HepG2 (cell line): ENCODE measurements around the gene P3R3URF. TPM values are rescaled to one million over a fixed set of nuclear protein-coding genes. Genes with fewer than 3 reads are reported as not detected.

Experiments
- AGO1 ChIP-seq: fragments of 200-400 bp; formaldehyde crosslinking; IDR thresholded peaks from 2 replicates; pipeline ENCODE4 v1.6.1; 2017; ENCODE audit warnings: mild to moderate bottlenecking, low read depth, low read length, moderate library complexity; ENCODE audit not compliant: poor library complexity, severe bottlenecking
- DPF2 ChIP-seq: sonication (generic); formaldehyde crosslinking; IDR thresholded peaks from 2 replicates; pipeline ENCODE4 v1.4.0; 2020; ENCODE audit warnings: mild to moderate bottlenecking, low read depth, missing genetic modification reagents, borderline replicate concordance
- ELF3 ChIP-seq: IDR thresholded peaks from 2 replicates; pipeline ENCODE4 v1.6.1; 2016; ENCODE audit warnings: missing genetic modification reagents, missing compliant biosample characterization
- FOSL2 ChIP-seq: sonication (generic); formaldehyde crosslinking; IDR thresholded peaks from 2 replicates; pipeline ENCODE4 v1.4.0; 2020; ENCODE audit warnings: missing genetic modification reagents
- FOXP1 ChIP-seq, 2 experiments: fragments of 450-650 bp in 1 of 2; IDR thresholded peaks; 2 replicates each; pipeline ENCODE4 v1.6.1; 2017 to 2018; ENCODE audit warnings: antibody characterized with exemption in 1 of 2
- GTF2F1 ChIP-seq: fragments of 150-350 bp; IDR thresholded peaks from 2 replicates; pipeline ENCODE4 v1.6.1; 2014; ENCODE audit warnings: low read length
- KLF12 ChIP-seq: sonication (generic); formaldehyde crosslinking; IDR thresholded peaks from 2 replicates; pipeline ENCODE4 v1.4.0; 2020; ENCODE audit warnings: missing genetic modification reagents, borderline replicate concordance
- MTF2 ChIP-seq: sonication (generic); formaldehyde crosslinking; IDR thresholded peaks from 2 replicates; pipeline ENCODE4 v1.5.0; 2020; ENCODE audit warnings: missing genetic modification reagents, borderline replicate concordance
- PHB2 ChIP-seq: fragments of 450-650 bp; IDR thresholded peaks from 2 replicates; pipeline ENCODE4 v1.6.1; 2018; ENCODE audit not compliant: partially characterized antibody
- RFX1 ChIP-seq: fragments of 450-650 bp; IDR thresholded peaks from 2 replicates; pipeline ENCODE4 v1.6.1; 2017
- RNF2 ChIP-seq: fragments of 450-650 bp; conservative IDR thresholded peaks from 2 replicates; pipeline ENCODE4 v1.6.1; 2016; ENCODE audit warnings: low read depth
- ZNF253 ChIP-seq: sonication (generic); formaldehyde crosslinking; IDR thresholded peaks from 2 replicates; pipeline ENCODE4 v1.8.0; 2022; ENCODE audit warnings: mild to moderate bottlenecking, missing genetic modification reagents, borderline replicate concordance
- ZNF331 ChIP-seq: sonication (generic); formaldehyde crosslinking; IDR thresholded peaks from 2 replicates; pipeline ENCODE4 v1.4.0; 2020; ENCODE audit warnings: missing genetic modification reagents
- ZNF343 ChIP-seq: sonication (generic); formaldehyde crosslinking; IDR thresholded peaks from 2 replicates; pipeline ENCODE4 v1.4.0; 2020; ENCODE audit warnings: mild to moderate bottlenecking, missing genetic modification reagents
- ZNF350 ChIP-seq: sonication (generic); formaldehyde crosslinking; IDR thresholded peaks from 2 replicates; pipeline ENCODE4 v1.4.0; 2020; ENCODE audit warnings: mild to moderate bottlenecking, low read depth, missing genetic modification reagents, borderline replicate concordance
- ZNF496 ChIP-seq: sonication (generic); formaldehyde crosslinking; IDR thresholded peaks from 2 replicates; pipeline ENCODE4 v1.8.1; 2023; ENCODE audit warnings: mild to moderate bottlenecking, moderate library complexity, missing genetic modification reagents; ENCODE audit not compliant: insufficient replicate concordance
- ZNF549 ChIP-seq: sonication (generic); formaldehyde crosslinking; IDR thresholded peaks from 2 replicates; pipeline ENCODE4 v1.5.0; 2020; ENCODE audit warnings: missing genetic modification reagents
- ZNF629 ChIP-seq: sonication (generic); formaldehyde crosslinking; conservative IDR thresholded peaks from 2 replicates; pipeline ENCODE4 v1.5.0; 2020; ENCODE audit warnings: missing genetic modification reagents
- ZNF652 ChIP-seq: IDR thresholded peaks from 2 replicates; pipeline ENCODE4 v1.6.1; 2016; ENCODE audit warnings: low read depth, borderline replicate concordance
- polyA plus RNA-seq, 8 experiments: library from polyadenylated mRNA; depleted of rRNA in 3 of 8; stranded (reverse) in 7 of 8; unstranded in 1 of 8; fragments of >200 nt; fragmentation: Illumina TruSeq in 4 of 8; extraction: Trizol in 4 of 8; gene quantifications; 2 replicates each; pipeline versions ENCODE4 v1.2.1 to v1.2.3, GENCODE V29; 2011 to 2016; ENCODE audit warnings: low read depth in 4 of 8, missing spikeins in 1 of 8, mixed read lengths in 1 of 8; ENCODE audit not compliant: insufficient read depth in 1 of 8
- total RNA-seq, 5 experiments: library from RNA; depleted of rRNA; stranded (reverse); fragments of >200 nt; fragmentation: Illumina TruSeq; extraction: Trizol; gene quantifications; 2 replicates each; pipeline ENCODE4 v1.2.3, GENCODE V29; 2016; ENCODE audit warnings: low read depth in 1 of 5
- TF ChIP-seq, protein P1 (sequence below): sonication (generic); formaldehyde crosslinking; IDR thresholded peaks from 2 replicates; pipeline ENCODE4 v1.8.1; 2023; ENCODE audit warnings: mild to moderate bottlenecking, missing genetic modification reagents
- TF ChIP-seq, protein P2 (sequence below): sonication (generic); formaldehyde crosslinking; IDR thresholded peaks from 2 replicates; pipeline ENCODE4 v1.8.0; 2022; ENCODE audit warnings: missing genetic modification reagents, mild to moderate bottlenecking, borderline replicate concordance
- TF ChIP-seq, protein P3 (sequence below): sonication (generic); formaldehyde crosslinking; IDR thresholded peaks from 2 replicates; pipeline ENCODE4 v1.4.0; 2020; ENCODE audit warnings: mild to moderate bottlenecking, missing genetic modification reagents

P3R3URF gene
- total and polyA plus RNA-seq, 2 of the 13 experiments (the other 11 are each of a cell fraction or from before 2014, with no cell fraction given) = not detected

DNA sequence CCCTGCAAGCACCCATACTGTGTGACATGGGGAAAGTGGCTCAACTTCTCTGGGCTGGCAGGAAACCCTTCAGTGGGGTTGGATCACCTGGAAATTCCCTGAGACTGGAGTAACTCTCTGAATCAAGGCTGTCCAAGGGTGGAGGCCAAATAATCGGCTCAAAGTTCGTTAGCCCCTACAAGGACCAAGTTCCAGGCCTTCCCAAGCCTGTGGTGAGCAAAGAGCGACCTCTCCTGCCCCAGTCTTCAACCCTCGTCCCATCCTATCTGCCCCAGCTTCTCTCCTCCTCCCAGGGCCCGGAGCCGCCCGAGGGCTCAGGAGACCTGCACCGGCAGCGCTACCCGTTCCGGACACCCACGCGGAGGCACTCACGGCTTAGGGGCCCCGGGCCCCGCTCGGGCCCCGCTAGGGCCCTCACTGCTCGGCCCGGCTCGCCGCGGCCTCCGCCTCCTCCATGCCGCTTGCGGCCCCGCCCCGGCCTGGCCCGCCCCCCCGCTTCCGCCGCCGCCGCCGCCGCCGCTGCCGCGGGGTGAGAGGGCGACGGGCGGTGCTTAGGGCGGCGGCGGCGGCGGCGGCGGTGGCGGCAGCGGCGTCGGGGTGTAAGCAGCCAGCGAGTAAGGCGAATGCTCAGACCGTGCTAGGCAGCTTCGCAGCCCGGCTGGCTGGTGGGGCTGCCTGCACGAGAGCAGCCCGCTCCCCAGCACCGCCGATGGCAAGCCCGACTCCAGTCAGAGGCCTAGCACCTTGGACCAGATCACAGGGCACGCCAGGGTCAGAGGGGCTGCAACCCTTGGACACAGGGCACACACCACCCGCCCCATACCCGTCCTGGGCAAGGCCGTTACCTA lies 21.9 kb upstream of the P3R3URF start, which contains the start of gene POMGNT1 (continued):
- no peak for TF ChIP-seq ELF3 (CRISPR knock-in tag)
- no peak for TF ChIP-seq ZNF549
- no peak for TF ChIP-seq ZNF629 (CRISPR knock-in tag)
- TF ChIP-seq ZNF350 (CRISPR knock-in tag) = 0 out of 2 replicates have a peak, but pooled peaks have one; percentile 36
- TF ChIP-seq, protein P1, sequence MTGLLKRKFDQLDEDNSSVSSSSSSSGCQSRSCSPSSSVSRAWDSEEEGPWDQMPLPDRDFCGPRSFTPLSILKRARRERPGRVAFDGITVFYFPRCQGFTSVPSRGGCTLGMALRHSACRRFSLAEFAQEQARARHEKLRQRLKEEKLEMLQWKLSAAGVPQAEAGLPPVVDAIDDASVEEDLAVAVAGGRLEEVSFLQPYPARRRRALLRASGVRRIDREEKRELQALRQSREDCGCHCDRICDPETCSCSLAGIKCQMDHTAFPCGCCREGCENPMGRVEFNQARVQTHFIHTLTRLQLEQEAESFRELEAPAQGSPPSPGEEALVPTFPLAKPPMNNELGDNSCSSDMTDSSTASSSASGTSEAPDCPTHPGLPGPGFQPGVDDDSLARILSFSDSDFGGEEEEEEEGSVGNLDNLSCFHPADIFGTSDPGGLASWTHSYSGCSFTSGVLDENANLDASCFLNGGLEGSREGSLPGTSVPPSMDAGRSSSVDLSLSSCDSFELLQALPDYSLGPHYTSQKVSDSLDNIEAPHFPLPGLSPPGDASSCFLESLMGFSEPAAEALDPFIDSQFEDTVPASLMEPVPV (CRISPR knock-in tag) = no peak
- no peak for TF ChIP-seq RNF2
- TF ChIP-seq AGO1 = no peak
- TF ChIP-seq ZNF343 (CRISPR knock-in tag) = no peak
- no peak for TF ChIP-seq RFX1
- no peak for TF ChIP-seq FOXP1 (IDR thresholded peaks at IDR 0.05)
- TF ChIP-seq FOXP1 (CRISPR knock-in tag; IDR thresholded peaks at IDR 0.05) = no peak
- no peak for TF ChIP-seq ZNF331
- TF ChIP-seq, protein P2, sequence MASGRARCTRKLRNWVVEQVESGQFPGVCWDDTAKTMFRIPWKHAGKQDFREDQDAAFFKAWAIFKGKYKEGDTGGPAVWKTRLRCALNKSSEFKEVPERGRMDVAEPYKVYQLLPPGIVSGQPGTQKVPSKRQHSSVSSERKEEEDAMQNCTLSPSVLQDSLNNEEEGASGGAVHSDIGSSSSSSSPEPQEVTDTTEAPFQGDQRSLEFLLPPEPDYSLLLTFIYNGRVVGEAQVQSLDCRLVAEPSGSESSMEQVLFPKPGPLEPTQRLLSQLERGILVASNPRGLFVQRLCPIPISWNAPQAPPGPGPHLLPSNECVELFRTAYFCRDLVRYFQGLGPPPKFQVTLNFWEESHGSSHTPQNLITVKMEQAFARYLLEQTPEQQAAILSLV (CRISPR knock-in tag) = 0 out of 2 replicates have a peak, but pooled peaks have one; percentile 37
- TF ChIP-seq FOSL2 = no peak
- no peak for TF ChIP-seq ZNF652 (CRISPR knock-in tag)
- no peak for TF ChIP-seq DPF2 (CRISPR knock-in tag)
- 0 out of 2 replicates have a peak, but pooled peaks have one; percentile 32 for TF ChIP-seq KLF12
- no peak for TF ChIP-seq ZNF253
- no peak for TF ChIP-seq PHB2
- no peak for TF ChIP-seq MTF2 (CRISPR knock-in tag)
- no peak for TF ChIP-seq GTF2F1
- TF ChIP-seq, protein P3, sequence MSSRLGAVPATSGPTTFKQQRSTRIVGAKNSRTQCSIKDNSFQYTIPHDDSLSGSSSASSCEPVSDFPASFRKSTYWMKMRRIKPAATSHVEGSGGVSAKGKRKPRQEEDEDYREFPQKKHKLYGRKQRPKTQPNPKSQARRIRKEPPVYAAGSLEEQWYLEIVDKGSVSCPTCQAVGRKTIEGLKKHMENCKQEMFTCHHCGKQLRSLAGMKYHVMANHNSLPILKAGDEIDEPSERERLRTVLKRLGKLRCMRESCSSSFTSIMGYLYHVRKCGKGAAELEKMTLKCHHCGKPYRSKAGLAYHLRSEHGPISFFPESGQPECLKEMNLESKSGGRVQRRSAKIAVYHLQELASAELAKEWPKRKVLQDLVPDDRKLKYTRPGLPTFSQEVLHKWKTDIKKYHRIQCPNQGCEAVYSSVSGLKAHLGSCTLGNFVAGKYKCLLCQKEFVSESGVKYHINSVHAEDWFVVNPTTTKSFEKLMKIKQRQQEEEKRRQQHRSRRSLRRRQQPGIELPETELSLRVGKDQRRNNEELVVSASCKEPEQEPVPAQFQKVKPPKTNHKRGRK (CRISPR knock-in tag) = no peak
- no peak for TF ChIP-seq ZNF496 (CRISPR knock-in tag)
